HepG2 (cell line): Measurements from ENCODE around the gene NRG2. TPM values are rescaled to one million over a fixed set of nuclear protein-coding genes. Genes with fewer than 3 reads are reported as not detected.

ENCODE experiments used
- ATAC-seq: fragments of 200-7000 bp; cut with Tn5 transposase; 3 replicates; pipeline ENCODE4 v1.9.1; 2020; ENCODE audit warnings: mild to moderate bottlenecking, moderate library complexity
- BruUV-seq: library from RNA; stranded (reverse); fragments of 400-500 nt; replicated peaks from 2 replicates; lab custom pipeline; 2021; lab: Mats Ljungman, UMichigan
- CTCF ChIA-PET: fragments of 300-600 bp; formaldehyde crosslinking; extraction: SDS; loops from one replicate; lab custom pipeline; 2021; ENCODE audit warnings: low total read pairs, inconsistent platforms, low intra/inter-chr PET ratio; lab: Yijun Ruan, JAX
- POLR2A ChIA-PET: fragments of 350-600 bp; sonication (Branson Sonifier 250); formaldehyde crosslinking; loops from one replicate; lab custom pipeline; 2020; ENCODE audit warnings: antibody characterized with exemption, inconsistent platforms; lab: Yijun Ruan, JAX
- DNase-seq: peaks from one replicate; pipeline ENCODE4 v3.0.0-alpha.2; 2015; ENCODE audit warnings: low spot score
- FAIRE-seq: peaks from 3 replicates; lab custom pipeline; 2011; peaks lifted over from hg19 to GRCh38; lab: Jason Lieb, UNC
- H2AFZ ChIP-seq: one replicate; pipeline ENCODE4 v1.6.1; 2011; ENCODE audit warnings: low read length, inconsistent platforms
- H3K27ac ChIP-seq: fragments of 300-600 bp; 3 replicates; pipeline ENCODE4 v1.8.0; 2011; ENCODE audit warnings: mixed run types, mild to moderate bottlenecking, mixed read lengths, low read length, inconsistent platforms; ENCODE audit not compliant: insufficient read depth; ENCODE audit errors: extremely low read length
- H3K27me3 ChIP-seq, 2 experiments: fragments of 200-600 bp in 1 of 2; 2 replicates in 1 of 2; 3 replicates in 1 of 2; pipeline versions ENCODE4 v1.6.0 to v1.8.0; 2011; ENCODE audit warnings: low read length in 2 of 2, mild to moderate bottlenecking in 2 of 2, moderate library complexity in 2 of 2, inconsistent platforms in 1 of 2; ENCODE audit not compliant: insufficient read depth in 2 of 2, control insufficient read depth in 1 of 2
- H3K36me3 ChIP-seq, 2 experiments: fragments of 200-600 bp in 1 of 2; replicated peaks in 1 of 2; 2 replicates in 1 of 2; 3 replicates in 1 of 2; pipeline versions ENCODE4 v1.5.1 to v1.8.0; 2011; ENCODE audit warnings: low read length in 2 of 2, inconsistent platforms in 1 of 2; ENCODE audit not compliant: insufficient read depth in 2 of 2, control insufficient read depth in 1 of 2
- H3K4me1 ChIP-seq: 2 replicates; pipeline ENCODE4 v1.5.1; 2012; ENCODE audit warnings: low read length, inconsistent platforms; ENCODE audit not compliant: insufficient read depth
- H3K4me2 ChIP-seq: 2 replicates; pipeline ENCODE4 v1.6.0; 2011; ENCODE audit warnings: low read depth, low read length, inconsistent platforms
- H3K4me3 ChIP-seq, 3 experiments: fragments of 200-600 bp in 1 of 3; sonication (generic), shearing (Covaris generic) in 1 of 3; replicated peaks in 1 of 3; 2 replicates each; pipeline ENCODE4 v1.5.1; 2011 to 2016; ENCODE audit warnings: low read length in 3 of 3, inconsistent platforms in 2 of 3, low read depth in 2 of 3, mild to moderate bottlenecking in 2 of 3, control low read depth in 1 of 3, mixed read lengths in 1 of 3; ENCODE audit not compliant: insufficient read depth in 1 of 3
- H3K79me2 ChIP-seq: one replicate; pipeline ENCODE4 v1.6.1; 2011; ENCODE audit warnings: low read length, inconsistent platforms; ENCODE audit not compliant: insufficient read depth
- H3K9ac ChIP-seq: 2 replicates; pipeline ENCODE4 v1.6.0; 2011; ENCODE audit warnings: mild to moderate bottlenecking, low read depth, low read length, inconsistent platforms; ENCODE audit not compliant: insufficient read depth
- H3K9me3 ChIP-seq: 2 replicates; pipeline ENCODE4 v1.5.1; 2012; ENCODE audit warnings: mild to moderate bottlenecking, low read length
- H4K20me1 ChIP-seq: 2 replicates; pipeline ENCODE4 v1.6.0; 2011; ENCODE audit warnings: inconsistent platforms, mild to moderate bottlenecking, low read length, moderate library complexity; ENCODE audit not compliant: insufficient read depth
- EED ChIP-seq: sonication (generic); formaldehyde crosslinking; IDR thresholded peaks from 2 replicates; pipeline ENCODE4 v1.5.0; 2020; ENCODE audit warnings: mild to moderate bottlenecking, missing genetic modification reagents
- RORA ChIP-seq: sonication (generic); formaldehyde crosslinking; IDR thresholded peaks from 2 replicates; pipeline ENCODE4 v1.5.0; 2020; ENCODE audit warnings: mild to moderate bottlenecking, missing genetic modification reagents, moderate library complexity
- ZKSCAN8 ChIP-seq: IDR thresholded peaks from 2 replicates; pipeline ENCODE4 v1.6.1; 2016; ENCODE audit warnings: borderline replicate concordance, missing genetic modification reagents, missing compliant biosample characterization
- ZMAT3 ChIP-seq: sonication (generic); formaldehyde crosslinking; conservative IDR thresholded peaks from 2 replicates; pipeline ENCODE4 v1.7.0; 2021; ENCODE audit warnings: missing genetic modification reagents
- ZNF317 ChIP-seq: sonication (generic); formaldehyde crosslinking; IDR thresholded peaks from 2 replicates; pipeline ENCODE4 v1.5.0; 2020; ENCODE audit warnings: mild to moderate bottlenecking, missing genetic modification reagents
- ZNF781 ChIP-seq: sonication (generic); formaldehyde crosslinking; IDR thresholded peaks from 2 replicates; pipeline ENCODE4 v1.5.1; 2020; ENCODE audit warnings: borderline replicate concordance, mild to moderate bottlenecking, missing genetic modification reagents; ENCODE audit errors: not compliant biosample characterization
- WGBS: methylation state at CpG from one replicate; pipeline ENCODE4 v1.1.6; 2017; ENCODE audit warnings: low lambda C conversion rate; 5-methylcytosine and 5-hydroxymethylcytosine counted together
- in situ Hi-C: cut with HindIII; loops from 2 replicates; pipeline ENCODE4 v1.10.0; 2017; ENCODE audit warnings: low pct_unique_long_range_greater_than_20kb; ENCODE audit not compliant: extremely low pct_ligation_motif_present
- intact Hi-C: fragments of 100-400 bp; cut with micrococcal nuclease; formaldehyde crosslinking; loops from one replicate; pipeline ENCODE4 v1.10.0; 2022; ENCODE audit not compliant: unreplicated experiment
- polyA plus RNA-seq, 8 experiments: library from polyadenylated mRNA; depleted of rRNA in 3 of 8; stranded (reverse) in 7 of 8; unstranded in 1 of 8; fragments of >200 nt; fragmentation: Illumina TruSeq in 4 of 8; extraction: Trizol in 4 of 8; gene quantifications; 2 replicates each; pipeline versions ENCODE4 v1.2.1 to v1.2.3, GENCODE V29; 2011 to 2016; ENCODE audit warnings: low read depth in 4 of 8, missing spikeins in 1 of 8, mixed read lengths in 1 of 8; ENCODE audit not compliant: insufficient read depth in 1 of 8
- total RNA-seq, 5 experiments: library from RNA; depleted of rRNA; stranded (reverse); fragments of >200 nt; fragmentation: Illumina TruSeq; extraction: Trizol; gene quantifications; 2 replicates each; pipeline ENCODE4 v1.2.3, GENCODE V29; 2016; ENCODE audit warnings: low read depth in 1 of 5
- TF ChIP-seq, protein P1 (sequence below): sonication (generic); formaldehyde crosslinking; IDR thresholded peaks from 2 replicates; pipeline ENCODE4 v1.4.0; 2020; ENCODE audit warnings: missing genetic modification reagents; ENCODE audit errors: not compliant biosample characterization
- TF ChIP-seq, protein P2 (sequence below): sonication (generic); formaldehyde crosslinking; IDR thresholded peaks from 2 replicates; pipeline ENCODE4 v1.5.0; 2020; ENCODE audit warnings: mild to moderate bottlenecking, missing genetic modification reagents, borderline replicate concordance
- TF ChIP-seq, protein P3 (sequence below): sonication (generic); formaldehyde crosslinking; conservative IDR thresholded peaks from 2 replicates; pipeline ENCODE4 v1.4.0; 2020; ENCODE audit warnings: mild to moderate bottlenecking, missing genetic modification reagents, moderate library complexity
- TF ChIP-seq, protein P4 (sequence below): IDR thresholded peaks from 2 replicates; pipeline ENCODE4 v1.6.1; 2012; ENCODE audit warnings: low read depth, low read length, improper control_type of control experiment

NRG2 gene
- total and polyA plus RNA-seq, 2 of the 13 experiments (the other 11 are each of a cell fraction or from before 2014, with no cell fraction given): not detected

DNA sequence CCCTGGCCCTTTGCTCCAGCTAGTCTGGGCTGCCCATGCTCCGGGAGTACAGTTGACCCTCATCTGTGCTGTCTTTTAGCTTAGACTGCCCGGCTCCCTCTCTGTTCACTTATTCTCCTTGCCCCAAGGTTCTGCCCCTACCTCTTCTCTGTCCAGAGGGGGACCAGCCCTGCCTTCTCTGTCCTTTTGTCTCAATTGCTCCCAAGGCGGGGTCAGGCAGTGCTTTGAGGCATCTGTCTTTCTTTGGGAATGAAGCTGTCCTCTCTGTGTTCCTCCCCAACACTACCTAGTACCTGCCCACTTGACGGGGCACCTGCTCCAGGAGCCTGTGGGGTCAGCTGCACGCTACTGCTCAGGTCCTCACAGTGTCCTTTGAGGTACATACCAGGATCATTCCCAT is 188.1 kb downstream of the NRG2 start:
- no peak for FAIRE-seq
- in situ Hi-C loops (no loop called here), intact Hi-C loops (no loop called here)
- TF ChIP-seq ZNF317 (no peak), ZMAT3 (no peak), ZKSCAN8 (no peak), ZNF781 (CRISPR knock-in tag) (no peak), RORA (CRISPR knock-in tag) (no peak), EED (CRISPR knock-in tag) (no peak)
- TF ChIP-seq, protein P1, sequence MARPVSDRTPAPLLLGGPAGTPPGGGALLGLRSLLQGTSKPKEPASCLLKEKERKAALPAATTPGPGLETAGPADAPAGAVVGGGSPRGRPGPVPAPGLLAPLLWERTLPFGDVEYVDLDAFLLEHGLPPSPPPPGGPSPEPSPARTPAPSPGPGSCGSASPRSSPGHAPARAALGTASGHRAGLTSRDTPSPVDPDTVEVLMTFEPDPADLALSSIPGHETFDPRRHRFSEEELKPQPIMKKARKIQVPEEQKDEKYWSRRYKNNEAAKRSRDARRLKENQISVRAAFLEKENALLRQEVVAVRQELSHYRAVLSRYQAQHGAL (CRISPR knock-in tag): no peak
- TF ChIP-seq, protein P2, sequence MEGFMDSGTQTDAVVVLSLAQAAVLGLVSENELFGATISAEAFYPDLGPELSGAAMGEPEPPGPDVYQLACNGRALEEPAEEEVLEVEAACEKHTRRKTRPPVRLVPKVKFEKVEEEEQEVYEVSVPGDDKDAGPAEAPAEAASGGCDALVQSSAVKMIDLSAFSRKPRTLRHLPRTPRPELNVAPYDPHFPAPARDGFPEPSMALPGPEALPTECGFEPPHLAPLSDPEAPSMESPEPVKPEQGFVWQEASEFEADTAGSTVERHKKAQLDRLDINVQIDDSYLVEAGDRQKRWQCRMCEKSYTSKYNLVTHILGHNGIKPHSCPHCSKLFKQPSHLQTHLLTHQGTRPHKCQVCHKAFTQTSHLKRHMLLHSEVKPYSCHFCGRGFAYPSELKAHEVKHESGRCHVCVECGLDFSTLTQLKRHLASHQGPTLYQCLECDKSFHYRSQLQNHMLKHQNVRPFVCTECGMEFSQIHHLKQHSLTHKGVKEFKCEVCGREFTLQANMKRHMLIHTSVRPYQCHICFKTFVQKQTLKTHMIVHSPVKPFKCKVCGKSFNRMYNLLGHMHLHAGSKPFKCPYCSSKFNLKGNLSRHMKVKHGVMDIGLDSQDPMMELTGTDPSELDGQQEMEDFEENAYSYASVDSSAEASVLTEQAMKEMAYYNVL (CRISPR knock-in tag): no peak
- TF ChIP-seq, protein P3, sequence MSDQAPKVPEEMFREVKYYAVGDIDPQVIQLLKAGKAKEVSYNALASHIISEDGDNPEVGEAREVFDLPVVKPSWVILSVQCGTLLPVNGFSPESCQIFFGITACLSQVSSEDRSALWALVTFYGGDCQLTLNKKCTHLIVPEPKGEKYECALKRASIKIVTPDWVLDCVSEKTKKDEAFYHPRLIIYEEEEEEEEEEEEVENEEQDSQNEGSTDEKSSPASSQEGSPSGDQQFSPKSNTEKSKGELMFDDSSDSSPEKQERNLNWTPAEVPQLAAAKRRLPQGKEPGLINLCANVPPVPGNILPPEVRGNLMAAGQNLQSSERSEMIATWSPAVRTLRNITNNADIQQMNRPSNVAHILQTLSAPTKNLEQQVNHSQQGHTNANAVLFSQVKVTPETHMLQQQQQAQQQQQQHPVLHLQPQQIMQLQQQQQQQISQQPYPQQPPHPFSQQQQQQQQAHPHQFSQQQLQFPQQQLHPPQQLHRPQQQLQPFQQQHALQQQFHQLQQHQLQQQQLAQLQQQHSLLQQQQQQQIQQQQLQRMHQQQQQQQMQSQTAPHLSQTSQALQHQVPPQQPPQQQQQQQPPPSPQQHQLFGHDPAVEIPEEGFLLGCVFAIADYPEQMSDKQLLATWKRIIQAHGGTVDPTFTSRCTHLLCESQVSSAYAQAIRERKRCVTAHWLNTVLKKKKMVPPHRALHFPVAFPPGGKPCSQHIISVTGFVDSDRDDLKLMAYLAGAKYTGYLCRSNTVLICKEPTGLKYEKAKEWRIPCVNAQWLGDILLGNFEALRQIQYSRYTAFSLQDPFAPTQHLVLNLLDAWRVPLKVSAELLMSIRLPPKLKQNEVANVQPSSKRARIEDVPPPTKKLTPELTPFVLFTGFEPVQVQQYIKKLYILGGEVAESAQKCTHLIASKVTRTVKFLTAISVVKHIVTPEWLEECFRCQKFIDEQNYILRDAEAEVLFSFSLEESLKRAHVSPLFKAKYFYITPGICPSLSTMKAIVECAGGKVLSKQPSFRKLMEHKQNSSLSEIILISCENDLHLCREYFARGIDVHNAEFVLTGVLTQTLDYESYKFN (CRISPR knock-in tag): no peak
- TF ChIP-seq, protein P4, sequence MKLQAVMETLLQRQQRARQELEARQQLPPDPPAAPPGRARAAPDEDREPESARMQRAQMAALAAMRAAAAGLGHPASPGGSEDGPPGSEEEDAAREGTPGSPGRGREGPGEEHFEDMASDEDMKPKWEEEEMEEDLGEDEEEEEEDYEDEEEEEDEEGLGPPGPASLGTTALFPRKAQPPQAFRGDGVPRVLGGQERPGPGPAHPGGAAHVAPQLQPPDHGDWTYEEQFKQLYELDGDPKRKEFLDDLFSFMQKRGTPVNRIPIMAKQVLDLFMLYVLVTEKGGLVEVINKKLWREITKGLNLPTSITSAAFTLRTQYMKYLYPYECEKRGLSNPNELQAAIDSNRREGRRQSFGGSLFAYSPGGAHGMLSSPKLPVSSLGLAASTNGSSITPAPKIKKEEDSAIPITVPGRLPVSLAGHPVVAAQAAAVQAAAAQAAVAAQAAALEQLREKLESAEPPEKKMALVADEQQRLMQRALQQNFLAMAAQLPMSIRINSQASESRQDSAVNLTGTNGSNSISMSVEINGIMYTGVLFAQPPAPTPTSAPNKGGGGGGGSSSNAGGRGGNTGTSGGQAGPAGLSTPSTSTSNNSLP: no peak
- H2AFZ ChIP-seq: no peak overlapping the region
- no peaks in the 10 kb centered on the region for H3K9me3 ChIP-seq
- no peak for DNase-seq
- no peaks in the 10 kb centered on the region for H4K20me1 ChIP-seq
- no TSS peak for BruUV-seq
- ATAC-seq: no peak
- no peaks in the 10 kb centered on the region for H3K36me3 ChIP-seq
- H3K4me1 ChIP-seq: no peaks in the 10 kb centered on the region
- H3K27me3 ChIP-seq: peaks cover 2 to 79% of the 10 kb centered on the region in 2 experiments; a peak in 3 of 5 replicates
- no peak overlapping the region for H3K4me3 ChIP-seq
- no peak overlapping the region for H3K4me2 ChIP-seq
- H3K79me2 ChIP-seq: no peaks in the 10 kb centered on the region
- CTCF ChIA-PET: no interaction called here
- H3K9ac ChIP-seq: no peak overlapping the region
- POLR2A ChIA-PET: no interaction called here
- WGBS: 4% methylated on average over 5 of the region's 5 CpGs
- H3K27ac ChIP-seq: no peak overlapping the region
